Measurements from ENCODE around the gene TMTC2. TPM values are rescaled to one million over a fixed set of nuclear protein-coding genes. Genes with fewer than 3 reads are reported as not detected.

TMTC2 gene
- total and polyA plus RNA-seq, 2 donors (not counting 1 experiment from before 2014, with no cell fraction given) = 2.4 to 3.2 TPM

GRCh38 chr12:82973592-82973991 is 286.9 kb downstream of the TMTC2 start:
- CTCF ChIA-PET = no interaction called here
- Histone ChIP-seq H3K36me3 (replicated peaks in 1 of 2; ENCODE audit: control extremely low read depth in 1 of 2, control insufficient read depth in 1 of 2, extremely low read depth in 1 of 2, insufficient read depth in 2 of 2, low read length in 1 of 2) (no peaks in the 10 kb centered on the region), H4K20me1 (ENCODE audit: control insufficient read depth, insufficient read depth, low read length, poor library complexity, severe bottlenecking) (no peaks in the 10 kb centered on the region), H3K27me3 (replicated peaks in 1 of 4; ENCODE audit: control extremely low read depth in 1 of 4, control insufficient read depth in 3 of 4, insufficient read depth in 4 of 4, low read length in 3 of 4) (no peaks in the 10 kb centered on the region), H3K4me2 (replicated peaks; ENCODE audit: low read depth, low read length, poor library complexity, severe bottlenecking) (no peak overlapping the region), H3K4me3 (ENCODE audit: control extremely low read depth in 1 of 5, extremely low read depth in 1 of 5, insufficient read depth in 1 of 5, low read depth in 2 of 5, low read length in 4 of 5) (no peak overlapping the region), H3K4me1 (ENCODE audit: control insufficient read depth in 2 of 2, insufficient read depth in 2 of 2, low read length in 2 of 2) (no peaks in the 10 kb centered on the region), H3K9ac (ENCODE audit: low read length) (no peak overlapping the region), H3K79me2 (ENCODE audit: control insufficient read depth, insufficient read depth, low read length) (no peaks in the 10 kb centered on the region), H3K9me3 (ENCODE audit: control extremely low read depth in 1 of 3, control insufficient read depth in 2 of 3, insufficient read depth in 1 of 3, low read length in 2 of 3) (no peaks in the 10 kb centered on the region), H3K27ac (ENCODE audit: low read length in 2 of 2) (no peak overlapping the region), H2AFZ (ENCODE audit: insufficient read depth, low read depth, low read length, poor library complexity, severe bottlenecking) (no peak overlapping the region)
- no peaks in the 10 kb centered on the region for H3K27me3 Mint-ChIP-seq
- POLR2A ChIA-PET = no interaction called here
- H3K9me3 Mint-ChIP-seq (ENCODE audit: insufficient read depth) = no peaks in the 10 kb centered on the region
- H3K27ac Mint-ChIP-seq = no peak overlapping the region
- intact Hi-C loops (cut with micrococcal nuclease) = no loop called here
- DNase-seq (no peak), ATAC-seq (ENCODE audit: low read depth) (no peak)
- WGBS (ENCODE audit: insufficient coverage) = no CpG with 5 or more reads among the region's 3 CpGs
- no peak for TF ChIP-seq CTCF (IDR thresholded peaks at IDR 0.05)
- no peak for TF ChIP-seq EZH2 (IDR thresholded peaks at IDR 0.05; ENCODE audit: borderline replicate concordance, insufficient read depth, low read depth, low read length, poor library complexity, severe bottlenecking)
- no peaks in the 10 kb centered on the region for H3K4me1 Mint-ChIP-seq
- no peak overlapping the region for H3K4me3 Mint-ChIP-seq

- Mint-ChIP-seq H3K27me3 (no peaks in the 10 kb centered on the region), H3K9me3 (ENCODE audit: insufficient read depth) (no peaks in the 10 kb centered on the region), H3K27ac (no peak overlapping the region), H3K4me3 (no peak overlapping the region), H3K4me1 (no peaks in the 10 kb centered on the region)
- TF ChIP-seq EZH2 (IDR thresholded peaks at IDR 0.05; ENCODE audit: borderline replicate concordance, insufficient read depth, low read depth, low read length, poor library complexity, severe bottlenecking) (no peak), CTCF (IDR thresholded peaks at IDR 0.05) (no peak)
- no peak overlapping the region for H3K27ac ChIP-seq (ENCODE audit: low read length in 2 of 2)
- ATAC-seq (ENCODE audit: low read depth) = no peak
- no peaks in the 10 kb centered on the region for H3K79me2 ChIP-seq (ENCODE audit: control insufficient read depth, insufficient read depth, low read length)
- ChIA-PET CTCF (no interaction called here), POLR2A (no interaction called here)
- no peak overlapping the region for H3K4me2 ChIP-seq (replicated peaks; ENCODE audit: low read depth, low read length, poor library complexity, severe bottlenecking)
- no peaks in the 10 kb centered on the region for H3K4me1 ChIP-seq (ENCODE audit: control insufficient read depth in 2 of 2, insufficient read depth in 2 of 2, low read length in 2 of 2)
- H3K9me3 ChIP-seq (ENCODE audit: control extremely low read depth in 1 of 3, control insufficient read depth in 2 of 3, insufficient read depth in 1 of 3, low read length in 2 of 3) = no peaks in the 10 kb centered on the region
- H3K36me3 ChIP-seq (replicated peaks in 1 of 2; ENCODE audit: control extremely low read depth in 1 of 2, control insufficient read depth in 1 of 2, extremely low read depth in 1 of 2, insufficient read depth in 2 of 2, low read length in 1 of 2) = no peaks in the 10 kb centered on the region
- no peak overlapping the region for H3K4me3 ChIP-seq (ENCODE audit: control extremely low read depth in 1 of 5, extremely low read depth in 1 of 5, insufficient read depth in 1 of 5, low read depth in 2 of 5, low read length in 4 of 5)
- no peak overlapping the region for H2AFZ ChIP-seq (ENCODE audit: insufficient read depth, low read depth, low read length, poor library complexity, severe bottlenecking)
- no peak for DNase-seq
- no CpG with 5 or more reads among the region's 1 CpG for WGBS (ENCODE audit: insufficient coverage)
- no peak overlapping the region for H3K9ac ChIP-seq (ENCODE audit: low read length)
- no peaks in the 10 kb centered on the region for H4K20me1 ChIP-seq (ENCODE audit: control insufficient read depth, insufficient read depth, low read length, poor library complexity, severe bottlenecking)
- intact Hi-C loops (cut with micrococcal nuclease) = no loop called here
- H3K27me3 ChIP-seq (replicated peaks in 1 of 4; ENCODE audit: control extremely low read depth in 1 of 4, control insufficient read depth in 3 of 4, insufficient read depth in 4 of 4, low read length in 3 of 4) = no peaks in the 10 kb centered on the region
Observed at GRCh38 chr12:82981150-82981549, 294.4 kb downstream of the TMTC2 start.

All from B cell (primary cell).